Measurements from ENCODE around the gene AKAP1. TPM values are rescaled to one million over a fixed set of nuclear protein-coding genes. Genes with fewer than 3 reads are reported as not detected.

Gene AKAP1
- total RNA-seq, 4 donors from 2014 or later: 31.0 to 36.9 (median 36.3) TPM

GRCh38 chr17:57075785-57076184 is 9.3 kb upstream of the AKAP1 start:
- no peak for TF ChIP-seq CTCF (IDR thresholded peaks at IDR 0.05; ENCODE audit: low read depth)

GRCh38 chr17:57077000-57077399 is 8.0 kb upstream of the AKAP1 start:
- TF ChIP-seq CTCF (IDR thresholded peaks at IDR 0.05; ENCODE audit: low read depth): no peak

GRCh38 chr17:57078274-57078673 is 6.8 kb upstream of the AKAP1 start:
- TF ChIP-seq CTCF (IDR thresholded peaks at IDR 0.05; ENCODE audit: low read depth): no peak

GRCh38 chr17:57080718-57081117 is 4.3 kb upstream of the AKAP1 start:
- no peak for TF ChIP-seq CTCF (IDR thresholded peaks at IDR 0.05; ENCODE audit: low read depth)

- TF ChIP-seq CTCF (IDR thresholded peaks at IDR 0.05; ENCODE audit: low read depth): no peak
These were observed 2.6 kb upstream of the AKAP1 start for GRCh38 chr17:57082441-57082840.

- TF ChIP-seq CTCF (IDR thresholded peaks at IDR 0.05; ENCODE audit: low read depth): no peak
These were observed 665 bp upstream of the AKAP1 start for GRCh38 chr17:57084361-57084801.

- no peak for TF ChIP-seq CTCF (IDR thresholded peaks at IDR 0.05; ENCODE audit: low read depth)
These were observed 512 bp downstream of the AKAP1 start for GRCh38 chr17:57085448-57086068.
